Endothelial cell of umbilical vein (primary cell): ENCODE measurements around the gene ENO4. TPM values are rescaled to one million over a fixed set of nuclear protein-coding genes. Genes with fewer than 3 reads are reported as not detected.

ENCODE experiments used
- BruUV-seq: library from RNA; stranded (reverse); fragments of 400-500 nt; replicated peaks from 2 replicates; lab custom pipeline; 2021; lab: Mats Ljungman, UMichigan
- CTCF ChIA-PET: fragments of 300-600, 350-600 bp; sonication (Branson Sonifier 250); formaldehyde crosslinking; loops from one replicate; lab custom pipeline; 2021; ENCODE audit warnings: antibody characterized with exemption, inconsistent platforms; lab: Charles Lee
- POLR2A ChIA-PET: fragments of 300-600, 350-600 bp; sonication (Branson Sonifier 250); formaldehyde crosslinking; loops from one replicate; lab custom pipeline; 2021; ENCODE audit warnings: antibody characterized with exemption, inconsistent platforms; lab: Charles Lee
- DNase-seq: peaks from one replicate; pipeline ENCODE4 v3.0.0-alpha.2; 2011; ENCODE audit warnings: low read depth, low spot score
- FAIRE-seq: peaks from 2 replicates; lab custom pipeline; 2011; peaks lifted over from hg19 to GRCh38; lab: Jason Lieb, UNC
- H2AFZ ChIP-seq: 2 replicates; pipeline ENCODE4 v1.6.0; 2012; ENCODE audit warnings: low read depth, low read length, control low read depth, inconsistent platforms
- H3K27ac ChIP-seq: 2 replicates; pipeline ENCODE4 v1.5.1; 2011; ENCODE audit warnings: low read depth, mild to moderate bottlenecking, control low read depth, low read length, moderate library complexity; ENCODE audit not compliant: insufficient read depth
- H3K27me3 ChIP-seq, 2 experiments: 2 replicates each; pipeline versions ENCODE4 v1.6.0 to v1.6.1; 2011; ENCODE audit warnings: low read length in 2 of 2, mixed read lengths in 1 of 2; ENCODE audit not compliant: control insufficient read depth in 2 of 2, insufficient read depth in 2 of 2
- H3K36me3 ChIP-seq, 2 experiments: 2 replicates in 1 of 2; 3 replicates in 1 of 2; pipeline ENCODE4 v1.5.1; 2011; ENCODE audit warnings: low read length in 2 of 2, mild to moderate bottlenecking in 1 of 2, moderate library complexity in 1 of 2; ENCODE audit not compliant: control insufficient read depth in 2 of 2, insufficient read depth in 2 of 2; ENCODE audit errors: extremely low read depth in 1 of 2
- H3K4me1 ChIP-seq: 3 replicates; pipeline ENCODE4 v1.5.1; 2011; ENCODE audit warnings: mild to moderate bottlenecking, low read length; ENCODE audit not compliant: control insufficient read depth, insufficient read depth; ENCODE audit errors: extremely low read depth
- H3K4me2 ChIP-seq: 2 replicates; pipeline ENCODE4 v1.6.1; 2011; ENCODE audit warnings: low read length, control low read depth, mixed read lengths; ENCODE audit not compliant: insufficient read depth
- H3K4me3 ChIP-seq, 3 experiments: fragments of 200-600 bp in 1 of 3; sonication (generic), shearing (Covaris generic) in 1 of 3; replicated peaks in 1 of 3; 2 replicates each; pipeline ENCODE4 v1.5.1; 2011 to 2016; ENCODE audit warnings: control low read depth in 3 of 3, low read length in 3 of 3, mild to moderate bottlenecking in 2 of 3, inconsistent platforms in 1 of 3, low read depth in 1 of 3, moderate library complexity in 1 of 3; ENCODE audit not compliant: insufficient read depth in 1 of 3
- H3K79me2 ChIP-seq: 2 replicates; pipeline ENCODE4 v1.6.0; 2012; ENCODE audit warnings: low read length, inconsistent platforms; ENCODE audit not compliant: control insufficient read depth, insufficient read depth
- H3K9ac ChIP-seq: replicated peaks from 2 replicates; pipeline ENCODE3; 2011; ENCODE audit warnings: low read length, control low read depth; ENCODE audit not compliant: insufficient read depth; ENCODE audit errors: extremely low read depth
- H3K9me1 ChIP-seq: replicated peaks from 3 replicates; pipeline ENCODE4 v1.6.0; 2011; ENCODE audit warnings: mild to moderate bottlenecking, low read length; ENCODE audit not compliant: control insufficient read depth, insufficient read depth; ENCODE audit errors: extremely low read depth
- H3K9me3 ChIP-seq: replicated peaks from 2 replicates; pipeline ENCODE4 v1.5.1; 2012; ENCODE audit warnings: low read length, inconsistent platforms; ENCODE audit not compliant: control insufficient read depth, insufficient read depth
- H4K20me1 ChIP-seq: replicated peaks from 2 replicates; pipeline ENCODE3; 2011; ENCODE audit warnings: mild to moderate bottlenecking, low read length; ENCODE audit not compliant: control insufficient read depth, insufficient read depth; ENCODE audit errors: extremely low read depth
- CTCF ChIP-seq, 2 donors: IDR thresholded peaks; 1 replicate in 1 of 2; 2 replicates in 1 of 2; pipeline ENCODE4 v1.5.1; 2011; ENCODE audit warnings: low read length in 2 of 2, mild to moderate bottlenecking in 2 of 2, moderate library complexity in 2 of 2, control low read depth in 1 of 2, inconsistent platforms in 1 of 2, low read depth in 1 of 2; ENCODE audit not compliant: insufficient read depth in 1 of 2; ENCODE audit errors: extremely low read depth in 1 of 2
- EZH2 ChIP-seq: IDR thresholded peaks from 2 replicates; pipeline ENCODE4 v1.6.1; 2012; ENCODE audit warnings: borderline replicate concordance, low read depth, mild to moderate bottlenecking, moderate library complexity, low read length, inconsistent platforms; ENCODE audit not compliant: severe bottlenecking
- FOS ChIP-seq: IDR thresholded peaks from 2 replicates; pipeline ENCODE4 v1.6.1; 2011; ENCODE audit warnings: mild to moderate bottlenecking, low read length, moderate library complexity, borderline replicate concordance; ENCODE audit not compliant: insufficient read depth
- GATA2 ChIP-seq: IDR thresholded peaks from 2 replicates; pipeline ENCODE4 v1.7.0; 2011; ENCODE audit warnings: low read depth, mild to moderate bottlenecking, moderate library complexity, mixed read lengths, low read length; ENCODE audit not compliant: insufficient read length, insufficient read depth
- JUN ChIP-seq: IDR thresholded peaks from 2 replicates; pipeline ENCODE4 v1.6.1; 2011; ENCODE audit warnings: borderline replicate concordance, low read depth; ENCODE audit not compliant: insufficient read length, insufficient read depth
- MAX ChIP-seq: IDR thresholded peaks from 2 replicates; pipeline ENCODE4 v1.6.1; 2011; ENCODE audit not compliant: insufficient read depth, insufficient read length
- MYC ChIP-seq: IDR thresholded peaks from one replicate; pipeline ENCODE4 v1.6.1; 2011; ENCODE audit warnings: mild to moderate bottlenecking, low read depth, low read length
- POLR2A ChIP-seq: IDR thresholded peaks from 2 replicates; pipeline ENCODE4 v1.6.1; 2012; ENCODE audit warnings: low read depth, mild to moderate bottlenecking, control low read depth, low read length
- POLR2AphosphoS5 ChIP-seq: IDR thresholded peaks from 2 replicates; pipeline ENCODE4 v1.6.1; 2012; ENCODE audit warnings: low read depth, mild to moderate bottlenecking, control low read depth, low read length, moderate library complexity; ENCODE audit not compliant: insufficient read depth
- dilution Hi-C: fragments of 300-500 bp; cut with MboI; formaldehyde crosslinking; loops from one replicate; pipeline ENCODE4 v1.15.0; 2019; ENCODE audit warnings: low sequenced_read_pairs; ENCODE audit not compliant: extremely low pct_ligation_motif_present
- intact Hi-C: fragments of 100-400 bp; cut with micrococcal nuclease; formaldehyde crosslinking; loops from one replicate; pipeline ENCODE4 v1.10.0; 2022
- polyA plus RNA-seq, 4 experiments: library from polyadenylated mRNA; depleted of rRNA in 3 of 4; stranded (reverse) in 3 of 4; unstranded in 1 of 4; fragments of >200 nt; gene quantifications; 2 replicates each; pipeline versions ENCODE4 v1.2.1 to v1.2.3, GENCODE V29; 2011 to 2012; ENCODE audit warnings: missing spikeins in 1 of 4
- total RNA-seq: library from RNA; stranded (reverse); gene quantifications from 2 replicates; pipeline ENCODE4 v1.2.3, GENCODE V29; 2021

The ENO4 gene
- total and polyA plus RNA-seq, 2 donors (not counting 3 experiments of a cell fraction or from before 2014, with no cell fraction given) = 0.08 TPM; not detected in 1

- no peaks in the 10 kb centered on the region for H3K36me3 ChIP-seq
- no peaks in the 10 kb centered on the region for H4K20me1 ChIP-seq
- no peak for DNase-seq
- ChIA-PET CTCF (interaction anchor here (1.9 kb wide), 1 partner anchor 359 kb away, joined by 5 read pairs; no protein-coding TSS in a partner anchor), POLR2A (no interaction called here)
- TF ChIP-seq GATA2 (no peak), EZH2 (no peak), POLR2AphosphoS5 (no peak), CTCF (IDR thresholded peaks at IDR 0.05; ENCODE audit: extremely low read depth in 1 of 2, insufficient read depth in 1 of 2, low read depth in 1 of 2, low read length in 2 of 2) (no peak), JUN (no peak), MYC (no peak), FOS (no peak), POLR2A (no peak), MAX (no peak)
- H3K4me1 ChIP-seq = no peaks in the 10 kb centered on the region
- no peaks in the 10 kb centered on the region for H3K79me2 ChIP-seq
- H3K27ac ChIP-seq = no peak overlapping the region
- no peaks in the 10 kb centered on the region for H3K9me1 ChIP-seq
- H2AFZ ChIP-seq = no peak overlapping the region
- no peak overlapping the region for H3K9ac ChIP-seq
- BruUV-seq = no TSS peak
- intact Hi-C loops = no loop called here
- no peaks in the 10 kb centered on the region for H3K9me3 ChIP-seq
- H3K4me3 ChIP-seq = no peak overlapping the region
- no peak overlapping the region for H3K4me2 ChIP-seq
- H3K27me3 ChIP-seq = no peaks in the 10 kb centered on the region
- dilution Hi-C loops = loop anchor here (25.0 kb wide), 1 partner anchor 351 kb away; no protein-coding TSS in a partner anchor
- FAIRE-seq = no peak
Observed at GRCh38 chr10:116810895-116811294, 38.4 kb upstream of the ENO4 start.
